Endometrial microvascular endothelial cells (primary cell): ENCODE measurements around the gene GNAO1. TPM values are rescaled to one million over a fixed set of nuclear protein-coding genes. Genes with fewer than 3 reads are reported as not detected.

ENCODE experiments used
- in situ Hi-C: cut with HindIII; loops from 2 replicates; pipeline ENCODE4 v1.10.0; 2017; ENCODE audit warnings: low sequenced_read_pairs, low pct_unique_long_range_greater_than_20kb; ENCODE audit errors: inconsistent ontology term
- total RNA-seq: library from RNA; depleted of rRNA; stranded (reverse); fragments of >200 nt; gene quantifications from one replicate; pipeline ENCODE4 v1.2.3, GENCODE V29; 2015; ENCODE audit errors: inconsistent ontology term

The GNAO1 gene
- total RNA-seq, 1 donor from 2014 or later, result not detected

GRCh38 chr16:56228476-56228875 lies 37.2 kb downstream of the GNAO1 start:
- in situ Hi-C loops, result no loop called here

- in situ Hi-C loops, result no loop called here
These were observed 42.7 kb downstream of the GNAO1 start for GRCh38 chr16:56233795-56234566.

GRCh38 chr16:56234737-56235136 lies 43.4 kb downstream of the GNAO1 start:
- in situ Hi-C loops, result no loop called here

GRCh38 chr16:56237451-56237930 lies 46.2 kb downstream of the GNAO1 start:
- in situ Hi-C loops, result no loop called here

GRCh38 chr16:56238188-56238587 lies 46.9 kb downstream of the GNAO1 start:
- in situ Hi-C loops, result no loop called here

- in situ Hi-C loops, result no loop called here
These were observed 50.3 kb downstream of the GNAO1 start for GRCh38 chr16:56241596-56241995.

- in situ Hi-C loops, result no loop called here
These were observed 51.5 kb downstream of the GNAO1 start for GRCh38 chr16:56242740-56243139.

- in situ Hi-C loops, result no loop called here
These were observed 53.3 kb downstream of the GNAO1 start for GRCh38 chr16:56244612-56245011.

GRCh38 chr16:56245197-56245596 lies 53.9 kb downstream of the GNAO1 start:
- in situ Hi-C loops, result no loop called here

- in situ Hi-C loops, result no loop called here
These were observed 54.9 kb downstream of the GNAO1 start for GRCh38 chr16:56246051-56246817.

GRCh38 chr16:56247018-56247417 lies 55.7 kb downstream of the GNAO1 start:
- in situ Hi-C loops, result no loop called here

- in situ Hi-C loops, result no loop called here
These were observed 56.5 kb downstream of the GNAO1 start for GRCh38 chr16:56247808-56248207.

GRCh38 chr16:56252835-56253234 lies 61.5 kb downstream of the GNAO1 start:
- in situ Hi-C loops, result no loop called here

GRCh38 chr16:56255904-56256303 lies 64.6 kb downstream of the GNAO1 start:
- in situ Hi-C loops, result no loop called here

- in situ Hi-C loops, result no loop called here
These were observed 66.0 kb downstream of the GNAO1 start for GRCh38 chr16:56257239-56257638.

GRCh38 chr16:56257666-56258342 lies 66.5 kb downstream of the GNAO1 start:
- in situ Hi-C loops, result no loop called here

- in situ Hi-C loops, result no loop called here
These were observed 67.5 kb downstream of the GNAO1 start for GRCh38 chr16:56258508-56259424.

- in situ Hi-C loops, result no loop called here
These were observed 68.1 kb downstream of the GNAO1 start for GRCh38 chr16:56259425-56259779.
